GM20000 (cell line): ENCODE measurements around the gene TRMT44.

ENCODE experiments used
- DNase-seq: peaks from one replicate; pipeline ENCODE4 v3.0.0; 2012; ENCODE audit warnings: low spot score
- TF ChIP-seq, protein P1 (sequence below): IDR thresholded peaks from 2 replicates; pipeline ENCODE4 v1.5.1; 2012; ENCODE audit warnings: mild to moderate bottlenecking, control low read depth; ENCODE audit errors: extremely low read depth, missing control alignments

The TRMT44 gene, protein sequence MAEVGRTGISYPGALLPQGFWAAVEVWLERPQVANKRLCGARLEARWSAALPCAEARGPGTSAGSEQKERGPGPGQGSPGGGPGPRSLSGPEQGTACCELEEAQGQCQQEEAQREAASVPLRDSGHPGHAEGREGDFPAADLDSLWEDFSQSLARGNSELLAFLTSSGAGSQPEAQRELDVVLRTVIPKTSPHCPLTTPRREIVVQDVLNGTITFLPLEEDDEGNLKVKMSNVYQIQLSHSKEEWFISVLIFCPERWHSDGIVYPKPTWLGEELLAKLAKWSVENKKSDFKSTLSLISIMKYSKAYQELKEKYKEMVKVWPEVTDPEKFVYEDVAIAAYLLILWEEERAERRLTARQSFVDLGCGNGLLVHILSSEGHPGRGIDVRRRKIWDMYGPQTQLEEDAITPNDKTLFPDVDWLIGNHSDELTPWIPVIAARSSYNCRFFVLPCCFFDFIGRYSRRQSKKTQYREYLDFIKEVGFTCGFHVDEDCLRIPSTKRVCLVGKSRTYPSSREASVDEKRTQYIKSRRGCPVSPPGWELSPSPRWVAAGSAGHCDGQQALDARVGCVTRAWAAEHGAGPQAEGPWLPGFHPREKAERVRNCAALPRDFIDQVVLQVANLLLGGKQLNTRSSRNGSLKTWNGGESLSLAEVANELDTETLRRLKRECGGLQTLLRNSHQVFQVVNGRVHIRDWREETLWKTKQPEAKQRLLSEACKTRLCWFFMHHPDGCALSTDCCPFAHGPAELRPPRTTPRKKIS

DNA sequence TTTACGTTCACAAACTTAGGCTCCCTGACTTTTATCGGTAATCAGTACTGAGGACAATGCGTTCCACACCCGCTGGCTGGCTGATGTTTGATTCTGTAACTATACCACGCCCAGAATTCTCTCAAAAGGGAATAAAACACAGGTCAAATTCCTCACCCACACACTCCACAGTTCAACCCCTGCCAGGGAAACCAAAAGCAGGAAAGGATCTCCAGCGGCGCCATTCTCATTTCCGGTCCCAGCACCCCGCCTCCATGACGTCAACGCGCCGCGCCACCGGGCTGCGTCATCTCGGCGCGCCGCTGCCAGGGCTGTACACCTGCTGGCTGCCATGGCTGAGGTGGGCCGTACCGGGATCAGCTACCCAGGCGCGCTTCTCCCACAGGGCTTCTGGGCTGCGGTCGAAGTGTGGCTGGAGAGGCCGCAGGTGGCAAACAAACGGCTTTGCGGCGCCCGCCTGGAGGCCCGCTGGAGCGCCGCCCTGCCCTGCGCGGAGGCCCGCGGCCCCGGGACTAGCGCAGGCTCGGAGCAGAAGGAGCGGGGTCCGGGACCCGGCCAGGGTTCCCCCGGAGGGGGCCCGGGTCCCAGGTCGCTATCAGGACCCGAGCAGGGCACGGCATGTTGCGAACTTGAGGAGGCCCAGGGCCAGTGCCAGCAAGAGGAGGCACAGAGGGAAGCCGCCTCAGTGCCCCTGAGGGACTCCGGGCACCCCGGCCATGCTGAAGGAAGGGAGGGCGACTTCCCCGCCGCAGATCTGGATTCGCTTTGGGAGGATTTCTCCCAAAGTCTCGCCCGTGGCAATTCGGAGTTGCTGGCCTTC is at the start of gene TRMT44, which contains the start of gene ACOX3:
TRMT44 (plus strand) TSS at position 286 of the 820 bp plus-strand sequence; CDS start at position 332, 46 bp downstream.
ACOX3 (minus strand) TSS at position 232 of the 820 bp plus-strand sequence. CDS start 24,202 bp downstream, outside the sequence.
- TF ChIP-seq, protein P1, sequence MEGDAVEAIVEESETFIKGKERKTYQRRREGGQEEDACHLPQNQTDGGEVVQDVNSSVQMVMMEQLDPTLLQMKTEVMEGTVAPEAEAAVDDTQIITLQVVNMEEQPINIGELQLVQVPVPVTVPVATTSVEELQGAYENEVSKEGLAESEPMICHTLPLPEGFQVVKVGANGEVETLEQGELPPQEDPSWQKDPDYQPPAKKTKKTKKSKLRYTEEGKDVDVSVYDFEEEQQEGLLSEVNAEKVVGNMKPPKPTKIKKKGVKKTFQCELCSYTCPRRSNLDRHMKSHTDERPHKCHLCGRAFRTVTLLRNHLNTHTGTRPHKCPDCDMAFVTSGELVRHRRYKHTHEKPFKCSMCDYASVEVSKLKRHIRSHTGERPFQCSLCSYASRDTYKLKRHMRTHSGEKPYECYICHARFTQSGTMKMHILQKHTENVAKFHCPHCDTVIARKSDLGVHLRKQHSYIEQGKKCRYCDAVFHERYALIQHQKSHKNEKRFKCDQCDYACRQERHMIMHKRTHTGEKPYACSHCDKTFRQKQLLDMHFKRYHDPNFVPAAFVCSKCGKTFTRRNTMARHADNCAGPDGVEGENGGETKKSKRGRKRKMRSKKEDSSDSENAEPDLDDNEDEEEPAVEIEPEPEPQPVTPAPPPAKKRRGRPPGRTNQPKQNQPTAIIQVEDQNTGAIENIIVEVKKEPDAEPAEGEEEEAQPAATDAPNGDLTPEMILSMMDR = no peak
- DNase-seq = peak; percentile 93

DNA sequence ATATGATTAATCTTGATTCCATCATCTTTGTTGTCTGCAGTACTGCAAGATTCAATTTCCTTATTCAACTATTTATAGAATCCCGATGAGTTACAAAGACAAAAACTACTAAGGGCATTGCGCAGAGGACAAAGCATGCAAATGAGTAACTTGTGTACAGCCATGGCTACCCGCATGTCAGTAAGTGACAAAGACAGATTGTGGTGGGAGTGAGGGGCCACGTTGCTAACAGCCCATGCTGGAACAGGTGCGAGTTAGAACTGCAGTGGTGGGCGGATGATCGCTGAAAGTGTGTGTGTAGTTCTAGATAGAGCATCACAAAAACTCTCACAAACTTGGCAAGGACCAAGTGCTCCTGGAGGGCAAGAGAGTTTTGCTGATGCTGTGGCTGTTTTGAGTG is 49.5 kb upstream of the TRMT44 start:
- DNase-seq = no peak
- TF ChIP-seq, protein P1 = no peak

DNA sequence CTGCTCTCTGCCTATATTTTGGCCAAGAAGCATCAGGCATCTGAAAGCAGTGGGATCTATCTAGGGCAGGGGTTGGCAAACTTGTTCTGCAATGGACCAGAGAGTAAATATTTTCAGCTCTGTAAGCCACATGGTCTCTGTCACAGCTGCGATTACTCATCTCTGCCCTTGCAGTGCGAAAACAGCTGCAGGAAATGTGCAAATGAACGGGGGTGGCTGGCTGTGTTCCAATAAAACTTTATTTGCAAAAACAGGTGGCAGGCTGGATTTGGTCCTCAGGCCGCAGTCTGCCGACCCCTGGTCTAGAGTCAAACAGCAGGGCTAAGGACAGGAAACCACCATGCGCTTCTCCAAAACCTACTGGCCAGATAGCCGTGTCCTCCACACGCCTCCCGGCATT is 48.6 kb upstream of the TRMT44 start:
- TF ChIP-seq, protein P1 = no peak
- peak; percentile 68 for DNase-seq

DNA sequence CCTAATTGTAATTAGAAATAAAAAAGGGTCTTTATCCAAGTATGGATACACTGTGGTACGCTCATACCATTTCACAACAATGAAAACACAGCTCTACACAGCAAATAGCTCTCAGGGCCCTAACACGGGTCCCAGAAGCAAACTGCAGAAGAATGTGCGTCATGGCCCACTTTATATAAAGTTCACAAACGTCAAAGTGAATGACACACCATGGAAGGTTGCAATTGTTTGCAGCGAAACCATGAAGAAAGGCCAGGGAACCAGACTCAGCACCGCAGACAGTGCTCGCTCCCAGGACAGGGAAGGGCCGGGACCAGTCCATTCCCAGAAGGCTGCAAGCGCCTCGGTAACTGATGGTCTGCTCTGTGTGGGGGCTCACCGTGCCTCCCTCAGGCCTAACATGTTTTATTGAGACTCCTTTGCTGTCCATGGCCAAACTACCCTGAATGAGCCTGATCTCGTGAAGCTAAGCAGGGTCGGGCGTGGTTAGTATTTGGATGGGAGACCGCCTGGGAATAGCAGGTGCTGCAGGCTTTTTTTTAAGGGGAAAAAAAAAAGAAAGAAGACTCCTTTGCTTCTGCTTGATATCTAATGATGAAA is 47.9 kb upstream of the TRMT44 start:
- TF ChIP-seq, protein P1 = no peak

DNA sequence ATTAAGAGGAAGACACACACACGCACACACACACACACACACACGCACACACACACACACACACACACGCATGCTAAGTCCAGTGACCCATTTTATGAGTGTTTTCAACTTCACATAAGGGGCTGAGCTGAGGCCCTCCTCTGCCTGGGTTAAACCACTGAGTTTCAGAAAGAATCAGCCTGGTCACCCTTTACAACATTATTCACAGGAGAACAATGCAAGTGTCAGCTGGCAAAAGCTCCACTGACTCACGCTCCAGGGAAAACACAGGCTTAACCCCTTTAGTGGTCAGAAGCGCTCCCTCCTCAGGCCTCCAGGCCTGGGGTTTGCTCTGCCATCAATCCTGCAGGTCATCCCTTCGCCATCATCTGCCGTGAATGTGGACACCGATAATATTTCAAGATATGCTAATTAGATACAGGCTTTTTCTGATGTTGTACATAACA is 47.0 kb upstream of the TRMT44 start:
- no peak for DNase-seq
- TF ChIP-seq, protein P1 = no peak

More for the DNA sequence above, 47.9 kb upstream of the TRMT44 start:
- no peak for DNase-seq

DNA sequence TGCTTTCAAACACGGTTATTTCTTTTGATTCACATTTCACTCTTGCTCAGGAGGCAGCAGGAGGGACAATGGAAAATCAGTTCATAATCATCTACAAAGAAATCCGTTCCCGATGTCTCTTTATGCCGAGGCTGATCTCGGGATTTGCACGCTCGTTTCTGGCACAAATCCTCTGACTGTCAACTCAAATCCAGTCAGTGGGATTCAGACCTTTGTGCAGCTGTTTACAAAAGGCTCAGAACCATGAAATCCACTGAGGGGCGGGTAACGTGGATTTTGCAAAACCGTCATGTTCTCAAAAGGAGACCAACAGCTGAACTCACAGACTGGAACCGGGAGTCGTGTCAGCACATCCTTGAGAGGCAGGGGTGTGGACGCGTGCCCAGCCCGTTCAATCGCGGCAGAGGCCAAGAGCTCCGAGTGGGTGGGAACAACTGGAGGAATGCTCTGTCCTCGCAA is 46.5 kb upstream of the TRMT44 start:
- DNase-seq = no peak
- TF ChIP-seq, protein P1 = no peak
